ENCODE results near the gene DHRS7B. TPM values are rescaled to one million over a fixed set of nuclear protein-coding genes. Genes with fewer than 3 reads are reported as not detected.

DHRS7B gene
- total and polyA plus RNA-seq, 2 of the 13 experiments (the other 11 are each of a cell fraction or from before 2014, with no cell fraction given) = 20.0 to 35.8 TPM

DNA sequence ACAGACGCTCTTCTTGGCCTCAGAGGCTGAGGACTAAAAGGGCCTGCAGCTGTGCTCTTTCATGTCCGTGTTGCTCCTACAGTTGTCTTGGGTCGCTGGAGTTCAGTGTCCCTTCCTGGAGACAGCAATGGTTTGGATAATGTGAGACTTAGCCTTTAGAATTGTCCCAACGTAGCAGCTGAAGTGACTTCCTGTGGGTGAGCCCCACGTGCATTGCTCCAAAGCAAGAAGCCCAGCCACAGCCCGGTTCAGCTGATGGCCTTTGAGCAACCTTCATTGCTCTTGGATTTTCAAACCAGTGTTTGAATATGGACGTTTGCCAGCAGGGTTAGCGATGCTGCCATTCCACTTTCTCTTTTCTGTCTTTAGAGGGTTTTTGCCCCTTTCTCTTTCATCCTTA lies 67.5 kb downstream of the DHRS7B start:
- ChIA-PET POLR2A (no interaction called here), CTCF (ENCODE audit: low intra/inter-chr PET ratio, low total read pairs) (no interaction called here)
- H2AFZ ChIP-seq (ENCODE audit: low read length) = no peak overlapping the region
- ATAC-seq = no peak
- H3K4me3 ChIP-seq (replicated peaks in 1 of 3; ENCODE audit: insufficient read depth in 1 of 3, low read depth in 2 of 3, low read length in 3 of 3) = no peak overlapping the region
- H3K4me2 ChIP-seq (ENCODE audit: low read depth, low read length) = no peak overlapping the region
- no peaks in the 10 kb centered on the region for H3K27me3 ChIP-seq (ENCODE audit: control insufficient read depth in 1 of 2, insufficient read depth in 2 of 2, low read length in 2 of 2)
- no peaks in the 10 kb centered on the region for H3K4me1 ChIP-seq (ENCODE audit: insufficient read depth, low read length)
- in situ Hi-C loops (cut with HindIII; ENCODE audit: extremely low pct_ligation_motif_present, low pct_unique_long_range_greater_than_20kb) = no loop called here
- H3K36me3 ChIP-seq (replicated peaks in 1 of 2; ENCODE audit: control insufficient read depth in 1 of 2, insufficient read depth in 2 of 2, low read length in 2 of 2) = peaks cover 9 to 36% of the 10 kb centered on the region in 2 experiments; a peak in 4 of 5 replicates
- intact Hi-C loops (cut with micrococcal nuclease; ENCODE audit: unreplicated experiment) = no loop called here
- DNase-seq (ENCODE audit: low spot score) = no peak
- TF ChIP-seq ZNF782 (CRISPR knock-in tag; IDR thresholded peaks at IDR 0.05; ENCODE audit: borderline replicate concordance) = no peak
- no peak for TF ChIP-seq RAD51 (IDR thresholded peaks at IDR 0.05; ENCODE audit: borderline replicate concordance)
- TF ChIP-seq SMARCE1 (IDR thresholded peaks at IDR 0.05; ENCODE audit: borderline replicate concordance) = no peak
- no peak overlapping the region for H3K27ac ChIP-seq (ENCODE audit: extremely low read length, insufficient read depth, low read length)
- H3K9me3 ChIP-seq (ENCODE audit: low read length) = no peaks in the 10 kb centered on the region
- no peak overlapping the region for H3K9ac ChIP-seq (ENCODE audit: insufficient read depth, low read depth, low read length)
- BruUV-seq (replicated peaks) = no TSS peak
- no peak for FAIRE-seq
- H4K20me1 ChIP-seq (ENCODE audit: insufficient read depth, low read length) = peaks cover 2% of the 10 kb centered on the region; the same call in 1 of the 2 replicates
- WGBS (ENCODE audit: low lambda C conversion rate) = 76% methylated on average over 8 of the region's 8 CpGs
- peaks cover 5% of the 10 kb centered on the region for H3K79me2 ChIP-seq (ENCODE audit: insufficient read depth, low read length)

DNA sequence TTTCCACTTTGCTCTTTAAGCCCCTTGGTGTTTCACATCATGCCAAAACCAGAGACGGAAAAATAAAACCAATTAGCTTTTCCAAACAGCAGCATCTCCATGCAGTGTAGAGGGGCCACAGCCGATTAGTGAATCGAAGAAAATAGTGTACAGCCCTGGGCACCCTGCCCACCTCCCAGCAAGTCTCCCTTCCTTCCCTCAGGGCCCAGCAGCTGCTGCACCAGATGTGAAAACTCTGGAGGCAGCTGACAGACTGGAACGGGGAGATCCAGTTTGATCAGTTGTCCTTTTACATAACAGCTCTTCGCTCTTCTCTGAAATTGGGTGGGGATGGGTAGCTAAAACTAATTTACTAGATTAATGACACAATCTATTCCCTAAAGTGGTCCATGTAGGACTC lies 67.9 kb downstream of the DHRS7B start:
- peaks cover 7% of the 10 kb centered on the region; the same call in 1 of the 2 replicates for H4K20me1 ChIP-seq (ENCODE audit: insufficient read depth, low read length)
- no peak overlapping the region for H3K27ac ChIP-seq (ENCODE audit: extremely low read length, insufficient read depth, low read length)
- no peak for TF ChIP-seq TARDBP (CRISPR knock-in tag; IDR thresholded peaks at IDR 0.05)
- no peak for TF ChIP-seq ZNF234 (CRISPR knock-in tag; conservative IDR thresholded peaks at IDR 0.05)
- TF ChIP-seq ZNF768 (CRISPR knock-in tag; IDR thresholded peaks at IDR 0.05) = no peak
- TF ChIP-seq FOXK2 (IDR thresholded peaks at IDR 0.05) = no peak
- no peak overlapping the region for H3K4me3 ChIP-seq (replicated peaks in 1 of 3; ENCODE audit: insufficient read depth in 1 of 3, low read depth in 2 of 3, low read length in 3 of 3)
- H3K4me2 ChIP-seq (ENCODE audit: low read depth, low read length) = no peak overlapping the region
- H3K27me3 ChIP-seq (ENCODE audit: control insufficient read depth in 1 of 2, insufficient read depth in 2 of 2, low read length in 2 of 2) = no peaks in the 10 kb centered on the region
- H3K4me1 ChIP-seq (ENCODE audit: insufficient read depth, low read length) = no peaks in the 10 kb centered on the region
- peaks cover 9% of the 10 kb centered on the region for H3K79me2 ChIP-seq (ENCODE audit: insufficient read depth, low read length)
- DNase-seq (ENCODE audit: low spot score) (no peak), FAIRE-seq (no peak), ATAC-seq (no peak)
- POLR2A ChIA-PET = no interaction called here
- no peak overlapping the region for H3K9ac ChIP-seq (ENCODE audit: insufficient read depth, low read depth, low read length)
- no TSS peak for BruUV-seq (replicated peaks)
- in situ Hi-C loops (cut with HindIII; ENCODE audit: extremely low pct_ligation_motif_present, low pct_unique_long_range_greater_than_20kb) = no loop called here
- no peak overlapping the region for H2AFZ ChIP-seq (ENCODE audit: low read length)
- CTCF ChIA-PET (ENCODE audit: low intra/inter-chr PET ratio, low total read pairs) = no interaction called here
- intact Hi-C loops (cut with micrococcal nuclease; ENCODE audit: unreplicated experiment) = no loop called here
- H3K9me3 ChIP-seq (ENCODE audit: low read length) = no peaks in the 10 kb centered on the region
- H3K36me3 ChIP-seq (replicated peaks in 1 of 2; ENCODE audit: control insufficient read depth in 1 of 2, insufficient read depth in 2 of 2, low read length in 2 of 2) = peaks cover 9 to 32% of the 10 kb centered on the region in 2 experiments; a peak in 4 of 5 replicates
- WGBS (ENCODE audit: low lambda C conversion rate) = 97% methylated on average over 5 of the region's 5 CpGs
